ENCODE data around the gene EPAS1. TPM values are rescaled to one million over a fixed set of nuclear protein-coding genes. Genes with fewer than 3 reads are reported as not detected.

The EPAS1 gene
- total RNA-seq, 4 donors from 2014 or later: 102 to 260 (median 167) TPM

GRCh38 chr2:46263347-46263746, 33.9 kb upstream of the EPAS1 start:
- H3K4me1 ChIP-seq: peaks cover 0 to 19% (median 4%) of the 10 kb centered on the region in 4 donors
- no peak for TF ChIP-seq POLR2AphosphoS5 (IDR thresholded peaks at IDR 0.05)
- TF ChIP-seq POLR2A (IDR thresholded peaks at IDR 0.05): no peak
- TF ChIP-seq CTCF (IDR thresholded peaks at IDR 0.05): no peak
- TF ChIP-seq EP300 (IDR thresholded peaks at IDR 0.05; ENCODE audit: low read depth): no peak
- intact Hi-C loops (cut with DNase I; ENCODE audit: low total_unique reads): no loop called here
- no peaks in the 10 kb centered on the region for H3K36me3 ChIP-seq
- no peaks in the 10 kb centered on the region for H3K9me3 ChIP-seq
- no peak overlapping the region for H3K27ac ChIP-seq
- in situ Hi-C loops (cut with MboI; ENCODE audit: low pct_ligation_motif_present in 1 of 4, low pct_unique_long_range_greater_than_20kb in 1 of 4, low sequenced_read_pairs in 3 of 4): no loop called here
- no peaks in the 10 kb centered on the region for H3K27me3 ChIP-seq
- DNase-seq: no peak
- 80 to 89% methylated on average over 1 of the region's 1 CpG for WGBS, 2 donors (ENCODE audit: low coverage in 1 of 2)
- H3K4me3 ChIP-seq: no peak overlapping the region

GRCh38 chr2:46264447-46264846, 32.8 kb upstream of the EPAS1 start:
- no peak for TF ChIP-seq POLR2A (IDR thresholded peaks at IDR 0.05)
- TF ChIP-seq CTCF (IDR thresholded peaks at IDR 0.05): no peak
- no peak for TF ChIP-seq POLR2AphosphoS5 (IDR thresholded peaks at IDR 0.05)
- TF ChIP-seq EP300 (IDR thresholded peaks at IDR 0.05; ENCODE audit: low read depth): no peak
- Histone ChIP-seq H3K9me3 (no peaks in the 10 kb centered on the region), H3K36me3 (no peaks in the 10 kb centered on the region), H3K4me1 (peaks cover 0 to 13% (median 1%) of the 10 kb centered on the region in 4 donors), H3K27me3 (no peaks in the 10 kb centered on the region), H3K4me3 (no peak overlapping the region), H3K27ac (no peak overlapping the region)
- WGBS, 2 donors (ENCODE audit: low coverage in 1 of 2): 74 to 90% methylated on average over 2 of the region's 2 CpGs
- intact Hi-C loops (cut with DNase I; ENCODE audit: low total_unique reads) (no loop called here), in situ Hi-C loops (cut with MboI; ENCODE audit: low pct_ligation_motif_present in 1 of 4, low pct_unique_long_range_greater_than_20kb in 1 of 4, low sequenced_read_pairs in 3 of 4) (no loop called here)
- no peak for DNase-seq

- no peak overlapping the region for H3K4me3 ChIP-seq
- H3K9me3 ChIP-seq: no peaks in the 10 kb centered on the region
- H3K4me1 ChIP-seq: peaks cover 0 to 12% (median 0%) of the 10 kb centered on the region in 4 donors
- DNase-seq: no peak
- H3K27ac ChIP-seq: no peak overlapping the region
- H3K36me3 ChIP-seq: no peaks in the 10 kb centered on the region
- H3K27me3 ChIP-seq: no peaks in the 10 kb centered on the region
- 83 to 86% methylated on average over 5 of the region's 5 CpGs for WGBS, 2 donors (ENCODE audit: low coverage in 1 of 2)
- intact Hi-C loops (cut with DNase I; ENCODE audit: low total_unique reads): no loop called here
- no peak for TF ChIP-seq CTCF (IDR thresholded peaks at IDR 0.05)
- no peak for TF ChIP-seq POLR2AphosphoS5 (IDR thresholded peaks at IDR 0.05)
- no peak for TF ChIP-seq EP300 (IDR thresholded peaks at IDR 0.05; ENCODE audit: low read depth)
- TF ChIP-seq POLR2A (IDR thresholded peaks at IDR 0.05): no peak
- in situ Hi-C loops (cut with MboI; ENCODE audit: low pct_ligation_motif_present in 1 of 4, low pct_unique_long_range_greater_than_20kb in 1 of 4, low sequenced_read_pairs in 3 of 4): no loop called here
Observed at GRCh38 chr2:46266134-46266533, 31.1 kb upstream of the EPAS1 start.

GRCh38 chr2:46267616-46268015, 29.6 kb upstream of the EPAS1 start:
- in situ Hi-C loops (cut with MboI; ENCODE audit: low pct_ligation_motif_present in 1 of 4, low pct_unique_long_range_greater_than_20kb in 1 of 4, low sequenced_read_pairs in 3 of 4) (no loop called here), intact Hi-C loops (cut with DNase I; ENCODE audit: low total_unique reads) (no loop called here)
- no peaks in the 10 kb centered on the region for H3K27me3 ChIP-seq
- H3K36me3 ChIP-seq: no peaks in the 10 kb centered on the region
- WGBS, 2 donors (ENCODE audit: low coverage in 1 of 2): 40 to 66% methylated on average over 1 of the region's 1 CpG
- peak overlapping the region in 1 of 4 donors; percentile 20 for H3K27ac ChIP-seq
- peaks cover 0 to 12% (median 0%) of the 10 kb centered on the region in 4 donors for H3K4me1 ChIP-seq
- TF ChIP-seq EP300 (IDR thresholded peaks at IDR 0.05; ENCODE audit: low read depth) (no peak), CTCF (IDR thresholded peaks at IDR 0.05) (no peak), POLR2A (IDR thresholded peaks at IDR 0.05) (no peak), POLR2AphosphoS5 (IDR thresholded peaks at IDR 0.05) (no peak)
- H3K4me3 ChIP-seq: no peak overlapping the region
- no peaks in the 10 kb centered on the region for H3K9me3 ChIP-seq
- DNase-seq: no peak

Measured in transverse colon (tissue), 4 donors.